Midbrain (tissue), 1 donor: ENCODE measurements around the gene ZMYND12.
A peak's percentile ranks its signal among the peaks of the same experiment; 100 is the strongest.

Experiments
- DNase-seq: peaks from one replicate; lab custom pipeline; 2025; lab: John Stamatoyannopoulos, UW

Gene ZMYND12

DNA sequence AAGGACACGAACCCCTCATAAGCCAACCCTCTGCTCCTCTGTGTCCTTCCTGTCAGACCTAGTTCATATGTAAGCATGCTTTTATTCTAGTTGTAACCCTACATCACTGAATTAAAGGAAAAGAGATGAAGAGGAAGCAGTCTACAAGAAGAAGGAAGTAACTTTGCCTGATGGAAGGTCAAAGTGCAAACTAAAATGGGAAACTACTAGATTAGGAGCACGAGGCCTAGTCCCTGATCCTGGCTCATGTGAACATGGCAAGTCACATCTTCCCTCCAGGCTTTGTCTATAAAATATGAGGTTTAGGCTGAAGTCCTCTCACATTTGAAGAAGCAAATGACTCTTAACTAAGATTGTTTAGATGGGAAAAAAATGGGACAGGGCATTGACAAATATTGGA, 13.2 kb downstream of the ZMYND12 start:
- DNase-seq, result no peak

GRCh38 chr1:42439940-42440339, 15.9 kb downstream of the ZMYND12 start:
- DNase-seq, result no peak

GRCh38 chr1:42434340-42434739, 21.5 kb downstream of the ZMYND12 start:
- DNase-seq, result no peak

DNA sequence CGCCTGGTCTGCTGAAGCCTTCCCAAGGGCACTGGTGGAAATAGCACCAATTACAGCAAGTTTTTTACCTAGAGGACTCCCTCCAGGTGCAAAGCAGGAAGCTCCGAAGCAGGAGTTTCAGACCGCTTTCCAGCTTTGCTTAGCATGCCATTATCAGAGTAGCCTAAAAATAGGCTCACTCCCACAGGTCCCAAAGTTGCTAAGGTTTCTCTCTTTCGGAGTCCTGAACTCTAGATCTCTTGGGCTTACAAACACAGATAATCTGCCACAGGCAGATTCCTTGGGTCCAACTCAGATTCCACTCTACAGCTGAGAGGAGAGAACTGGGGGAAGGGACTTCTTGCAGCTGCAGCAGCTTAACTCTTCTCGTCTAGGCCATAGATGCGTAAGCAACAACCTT, 22.5 kb downstream of the ZMYND12 start:
- DNase-seq, result no peak

DNA sequence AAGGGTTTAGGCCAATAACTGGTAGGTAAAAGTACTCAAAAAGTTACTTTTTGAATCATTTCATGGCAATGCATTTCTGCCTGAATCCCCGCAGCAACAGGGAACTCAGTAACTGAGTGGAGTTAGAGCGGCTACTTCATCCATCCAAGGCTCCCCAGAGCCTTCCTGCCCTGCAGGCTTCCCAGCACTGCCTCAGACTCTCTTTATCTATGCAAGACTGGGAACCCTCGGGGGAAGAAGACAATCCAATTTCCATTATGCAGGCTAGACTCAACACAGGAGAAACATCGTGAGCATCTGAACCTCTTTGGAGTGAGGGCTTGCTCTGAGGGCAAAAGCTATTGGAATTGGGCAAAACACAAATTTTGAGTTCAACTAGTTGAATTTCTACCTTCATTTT, 23.1 kb downstream of the ZMYND12 start:
- DNase-seq, result no peak

DNA sequence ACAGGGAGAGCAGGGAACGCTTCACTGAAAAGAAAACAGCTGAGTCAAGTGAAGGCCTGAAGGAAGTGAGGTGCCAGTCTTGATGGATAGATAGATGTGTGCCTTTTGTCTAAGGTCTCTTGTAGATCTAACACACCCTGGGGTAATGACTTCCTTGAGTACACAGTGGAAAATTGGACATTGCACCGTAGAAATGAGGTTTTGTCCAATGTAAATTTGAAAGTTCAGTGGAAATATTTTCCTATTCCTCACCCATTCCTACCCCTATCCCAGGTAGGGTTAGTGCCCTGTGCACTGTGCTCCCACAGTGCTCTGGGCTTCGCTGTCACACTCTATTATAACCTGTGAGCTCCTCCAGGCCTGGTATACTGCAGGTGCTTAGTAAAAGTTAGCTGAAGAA, 24.3 kb downstream of the ZMYND12 start:
- no peak for DNase-seq

GRCh38 chr1:42430286-42431135, 25.3 kb downstream of the ZMYND12 start:
- DNase-seq, result no peak

DNA sequence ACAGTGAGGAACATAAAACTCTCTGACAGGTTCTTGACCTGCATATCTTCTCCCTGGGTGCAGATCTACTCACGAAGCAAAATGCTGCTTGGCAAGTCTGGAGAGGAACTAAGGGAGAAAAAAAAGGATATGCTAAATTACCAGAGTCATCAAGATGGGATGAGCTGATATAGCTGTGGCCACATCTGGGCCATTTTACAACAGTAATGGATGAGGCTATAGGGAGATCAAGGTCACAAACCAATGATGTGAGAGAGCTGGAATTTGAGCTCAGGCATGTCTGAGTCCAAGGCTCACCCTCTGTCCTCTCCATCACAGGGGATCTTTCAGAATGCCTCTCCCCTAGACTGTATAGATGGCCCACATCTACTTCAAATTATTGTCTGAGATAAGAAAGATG, 26.2 kb downstream of the ZMYND12 start:
- DNase-seq, result no peak

DNA sequence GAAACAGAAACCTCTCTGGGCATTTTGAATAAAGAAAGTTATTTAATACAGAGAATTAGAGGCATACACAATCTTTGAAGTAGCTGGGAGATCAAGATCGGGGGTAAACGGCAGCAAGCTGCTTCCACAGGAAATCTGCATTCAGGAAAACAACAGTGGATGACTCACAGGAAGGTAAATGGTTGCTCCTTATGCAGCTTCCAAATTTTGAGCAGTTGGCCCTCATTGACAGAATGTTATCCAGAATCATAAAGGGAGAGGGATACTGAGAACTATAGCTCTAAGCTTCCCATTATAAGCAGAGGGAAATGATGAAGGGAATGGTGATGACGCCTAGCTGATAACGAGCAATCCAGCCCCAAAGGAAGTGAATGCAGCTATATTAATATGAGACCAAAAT, 28.6 kb downstream of the ZMYND12 start:
- no peak for DNase-seq

DNA sequence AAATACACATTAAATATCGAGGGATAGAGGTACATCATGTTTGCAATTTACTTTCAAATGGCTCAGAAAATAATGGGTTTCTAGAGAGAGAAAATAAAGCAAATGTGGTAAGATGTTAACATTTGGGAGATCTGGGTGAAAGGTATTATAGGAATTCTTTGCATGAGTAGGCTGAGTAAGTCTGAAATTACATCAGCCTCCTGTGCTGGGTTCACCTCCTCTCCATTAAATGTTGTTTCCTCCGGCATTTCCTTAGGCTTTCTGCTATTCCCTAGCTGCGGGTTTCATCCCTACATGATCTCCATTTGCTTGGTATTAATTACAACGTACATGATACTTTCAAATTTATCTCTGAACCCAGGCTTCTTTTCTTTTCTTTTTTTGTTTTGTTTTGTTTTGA, 31.6 kb downstream of the ZMYND12 start:
- DNase-seq, result no peak

DNA sequence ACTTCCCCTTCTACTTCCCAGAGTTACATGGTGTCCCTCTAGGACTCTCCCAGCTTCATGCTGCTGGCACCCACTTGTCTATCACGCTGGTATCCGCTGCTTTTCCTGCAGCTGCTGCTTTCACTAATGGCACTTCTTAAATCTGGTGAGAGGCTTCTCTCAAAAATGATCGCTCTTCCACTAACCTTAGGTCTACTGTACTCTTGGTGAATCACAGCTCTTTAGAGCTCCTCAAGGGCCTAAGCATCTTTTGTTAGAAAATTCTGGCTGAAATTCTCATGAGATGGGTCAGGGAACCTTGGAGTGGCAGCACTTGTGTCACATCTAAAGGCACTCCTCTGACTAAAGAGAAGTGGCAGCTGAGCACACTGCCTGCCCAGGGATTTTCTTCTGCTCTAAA, 32.1 kb downstream of the ZMYND12 start:
- no peak for DNase-seq

GRCh38 chr1:42422737-42423136, 33.1 kb downstream of the ZMYND12 start:
- no peak for DNase-seq

DNA sequence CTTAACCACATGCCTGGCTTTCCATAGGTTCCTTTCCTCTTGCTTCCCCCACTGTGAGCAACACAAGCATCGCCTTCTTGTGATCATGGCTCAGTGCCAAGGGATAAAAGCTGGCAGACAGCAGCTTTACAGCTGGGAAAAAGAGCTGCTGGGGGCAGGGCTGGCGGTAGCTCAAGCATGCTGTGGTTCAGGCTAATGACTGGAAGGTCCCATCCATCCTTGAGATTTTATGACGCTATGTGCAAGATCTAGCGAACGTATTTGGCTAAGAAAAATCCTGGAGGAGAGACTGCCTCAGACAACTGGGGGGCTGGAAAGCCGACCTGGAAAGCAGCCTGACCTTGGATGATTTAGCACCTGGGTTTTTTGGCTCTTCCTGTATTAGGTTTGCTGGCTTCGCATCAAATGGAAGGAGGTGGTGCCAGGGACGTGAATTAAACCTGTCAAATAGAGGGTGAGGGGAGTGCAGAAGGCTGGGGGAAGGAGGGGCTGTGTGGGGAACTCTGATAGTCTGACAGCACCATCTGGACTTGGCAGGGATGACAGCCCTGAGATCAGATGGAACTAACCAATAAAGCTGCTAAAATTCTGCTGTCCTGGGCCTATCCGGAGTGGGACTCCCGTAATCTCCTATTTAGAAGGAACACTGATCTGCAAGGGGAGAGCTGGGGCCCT, 34.8 kb downstream of the ZMYND12 start:
- peak; percentile 35 for DNase-seq

GRCh38 chr1:42420121-42420520, 35.7 kb downstream of the ZMYND12 start:
- DNase-seq, result no peak

GRCh38 chr1:42419126-42419821, 36.5 kb downstream of the ZMYND12 start:
- no peak for DNase-seq

DNA sequence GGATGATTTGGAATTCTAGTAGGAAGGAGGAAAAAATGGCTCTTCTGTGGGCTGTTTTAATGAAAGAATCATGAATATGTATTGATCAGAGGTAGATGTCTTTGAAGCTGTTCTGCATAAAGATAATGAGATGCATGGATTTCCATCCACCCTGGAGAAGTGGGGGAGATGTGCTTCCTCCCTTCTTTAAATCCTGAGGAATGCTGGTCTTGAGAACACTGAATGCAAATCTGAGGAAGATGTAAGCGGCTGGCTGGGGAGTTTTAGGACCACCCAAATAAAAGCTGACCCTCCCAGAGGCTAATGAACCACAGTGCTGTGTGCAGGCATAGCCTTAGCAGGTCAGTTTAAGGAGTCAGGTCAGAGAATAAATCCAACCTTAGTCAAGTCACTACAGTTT, 37.3 kb downstream of the ZMYND12 start:
- no peak for DNase-seq

- no peak for DNase-seq
Observed at GRCh38 chr1:42417166-42417565, 38.7 kb downstream of the ZMYND12 start.

DNA sequence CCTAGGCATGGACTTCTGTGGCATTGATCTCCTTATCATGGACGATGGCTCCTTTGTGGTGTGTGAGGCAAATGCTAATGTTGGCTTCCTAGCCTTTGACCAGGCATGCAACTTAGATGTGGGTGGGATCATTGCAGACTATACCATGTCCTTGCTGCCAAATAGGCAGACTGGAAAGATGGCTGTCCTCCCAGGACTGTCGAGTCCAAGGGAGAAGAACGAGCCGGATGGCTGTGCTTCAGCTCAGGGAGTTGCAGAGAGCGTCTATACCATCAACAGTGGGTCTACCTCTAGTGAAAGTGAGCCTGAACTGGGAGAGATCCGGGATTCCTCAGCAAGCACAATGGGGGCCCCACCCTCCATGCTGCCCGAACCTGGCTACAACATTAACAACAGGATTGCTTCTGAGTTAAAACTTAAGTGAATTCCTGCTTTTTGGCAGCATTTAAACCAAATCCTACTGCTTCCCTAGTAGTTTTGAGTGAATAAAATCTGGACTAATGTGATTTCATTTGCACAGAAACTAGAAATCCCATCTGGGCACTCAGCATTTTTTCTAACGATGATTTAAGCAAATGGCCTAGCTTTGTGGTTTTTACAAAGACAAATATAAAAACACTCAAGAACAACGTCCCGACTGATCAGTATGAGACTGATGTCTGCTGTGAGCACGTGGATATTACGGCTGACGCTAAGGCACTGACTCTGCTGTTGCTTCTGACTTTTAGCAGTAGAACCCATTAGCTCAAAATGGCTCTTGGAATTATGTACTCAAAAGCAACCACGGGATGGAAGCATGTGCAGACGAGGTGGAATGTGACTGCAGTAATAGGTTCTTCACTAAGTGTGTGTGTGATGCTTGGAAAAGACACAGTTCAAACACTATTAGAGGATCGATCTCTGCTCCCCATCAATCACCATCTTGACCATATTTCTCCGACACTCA, 41.0 kb downstream of the ZMYND12 start:
- DNase-seq, result no peak

DNA sequence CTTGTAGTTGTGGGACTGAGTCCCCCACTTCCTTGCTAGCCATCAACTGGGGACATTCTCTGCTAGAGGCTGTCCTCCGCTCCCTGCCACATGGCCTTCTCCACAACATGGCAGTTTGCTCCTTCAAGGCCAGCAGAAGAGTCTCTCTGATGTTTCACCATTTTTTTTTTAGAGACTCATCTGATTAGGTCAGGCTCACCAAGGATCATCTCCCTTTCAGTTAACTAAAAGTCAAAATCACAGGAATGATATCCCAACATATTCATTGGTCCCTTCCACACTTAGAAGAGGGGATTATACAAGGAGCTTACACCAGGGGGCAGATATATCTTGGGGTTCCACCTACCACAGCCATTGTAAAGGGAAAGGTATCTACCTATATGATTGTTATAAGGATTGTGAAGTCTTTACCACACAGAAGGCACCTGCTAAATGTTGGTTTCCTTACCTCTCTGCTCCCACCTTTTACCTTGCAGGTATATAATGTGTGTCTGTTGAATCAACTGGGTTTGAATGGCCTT, 51.9 kb downstream of the ZMYND12 start:
- DNase-seq, result no peak

DNA sequence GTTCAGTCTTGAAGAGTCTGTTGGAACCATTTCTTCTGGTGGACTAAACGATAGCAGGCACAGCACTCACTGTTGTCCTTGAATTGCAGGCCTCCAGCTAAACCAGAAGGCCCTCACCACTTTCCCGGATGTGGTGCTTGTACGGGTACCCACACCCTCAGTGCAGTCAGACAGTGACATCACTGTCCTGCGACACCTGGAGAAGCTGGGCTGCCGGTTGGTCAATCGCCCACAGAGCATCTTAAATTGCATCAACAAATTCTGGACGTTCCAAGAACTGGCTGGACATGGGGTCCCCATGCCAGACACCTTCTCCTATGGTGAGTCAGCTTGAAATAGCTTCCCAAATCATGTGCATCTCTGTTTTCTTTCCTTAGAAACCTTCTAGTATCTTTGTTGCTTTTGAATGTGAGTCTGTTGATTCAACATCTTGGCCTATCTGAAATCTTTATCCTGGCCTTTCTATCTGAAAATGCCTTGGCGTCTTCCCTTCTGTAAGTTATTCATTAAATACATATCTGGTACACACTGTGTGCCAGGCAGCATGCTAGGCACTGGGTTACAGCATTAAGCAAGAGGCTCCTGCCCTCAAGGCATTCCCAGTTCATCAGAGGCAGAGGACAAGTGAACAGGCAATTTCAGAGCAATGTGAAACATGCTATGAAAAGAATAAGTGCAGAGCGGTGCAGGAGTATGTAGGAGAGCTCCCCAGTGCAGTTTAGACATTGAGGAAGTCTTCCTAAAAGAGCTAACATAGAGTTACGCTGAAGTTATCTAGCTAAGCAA, 56.3 kb downstream of the ZMYND12 start:
- DNase-seq, result no peak
